ENCODE measurements around the gene QPRT. TPM values are rescaled to one million over a fixed set of nuclear protein-coding genes. Genes with fewer than 3 reads are reported as not detected.

QPRT gene
- total RNA-seq, 1 experiment from 2014 or later = 138 TPM

DNA sequence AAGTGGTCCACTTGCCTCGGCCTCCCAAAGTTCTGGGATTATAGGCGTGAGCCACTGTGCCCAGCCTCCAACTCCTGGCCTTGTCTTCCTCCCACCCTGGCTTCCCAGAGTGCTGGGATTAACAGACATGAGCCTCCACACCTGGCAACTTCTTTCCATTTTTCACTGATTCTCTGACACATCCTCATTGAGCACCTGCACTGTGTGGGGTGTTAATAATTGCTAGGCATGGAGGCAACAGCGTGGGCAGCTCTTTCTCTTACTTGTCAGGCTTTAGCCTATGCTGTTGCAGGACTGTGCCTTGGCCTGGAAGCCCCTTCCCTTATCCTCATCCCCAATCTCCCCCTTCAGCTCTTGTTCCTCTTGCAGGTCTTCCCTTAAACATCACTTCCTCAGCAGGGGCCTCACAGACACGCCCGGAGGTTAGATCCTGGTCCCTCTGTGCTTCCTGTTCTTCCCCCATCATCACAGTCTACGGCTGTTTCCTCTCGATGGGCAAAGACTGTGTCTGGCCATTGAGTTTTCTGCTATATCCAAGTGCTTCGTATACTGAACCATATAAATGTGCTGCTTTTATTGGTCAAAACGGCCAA, 7.9 kb downstream of the QPRT start (continued):
- TF ChIP-seq, protein P1, sequence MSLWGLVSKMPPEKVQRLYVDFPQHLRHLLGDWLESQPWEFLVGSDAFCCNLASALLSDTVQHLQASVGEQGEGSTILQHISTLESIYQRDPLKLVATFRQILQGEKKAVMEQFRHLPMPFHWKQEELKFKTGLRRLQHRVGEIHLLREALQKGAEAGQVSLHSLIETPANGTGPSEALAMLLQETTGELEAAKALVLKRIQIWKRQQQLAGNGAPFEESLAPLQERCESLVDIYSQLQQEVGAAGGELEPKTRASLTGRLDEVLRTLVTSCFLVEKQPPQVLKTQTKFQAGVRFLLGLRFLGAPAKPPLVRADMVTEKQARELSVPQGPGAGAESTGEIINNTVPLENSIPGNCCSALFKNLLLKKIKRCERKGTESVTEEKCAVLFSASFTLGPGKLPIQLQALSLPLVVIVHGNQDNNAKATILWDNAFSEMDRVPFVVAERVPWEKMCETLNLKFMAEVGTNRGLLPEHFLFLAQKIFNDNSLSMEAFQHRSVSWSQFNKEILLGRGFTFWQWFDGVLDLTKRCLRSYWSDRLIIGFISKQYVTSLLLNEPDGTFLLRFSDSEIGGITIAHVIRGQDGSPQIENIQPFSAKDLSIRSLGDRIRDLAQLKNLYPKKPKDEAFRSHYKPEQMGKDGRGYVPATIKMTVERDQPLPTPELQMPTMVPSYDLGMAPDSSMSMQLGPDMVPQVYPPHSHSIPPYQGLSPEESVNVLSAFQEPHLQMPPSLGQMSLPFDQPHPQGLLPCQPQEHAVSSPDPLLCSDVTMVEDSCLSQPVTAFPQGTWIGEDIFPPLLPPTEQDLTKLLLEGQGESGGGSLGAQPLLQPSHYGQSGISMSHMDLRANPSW (CRISPR knock-in tag; conservative IDR thresholded peaks at IDR 0.05; ENCODE audit: low read depth) = no peak
- no peak for TF ChIP-seq USF2 (CRISPR knock-in tag; IDR thresholded peaks at IDR 0.05)
- TF ChIP-seq, protein P2, sequence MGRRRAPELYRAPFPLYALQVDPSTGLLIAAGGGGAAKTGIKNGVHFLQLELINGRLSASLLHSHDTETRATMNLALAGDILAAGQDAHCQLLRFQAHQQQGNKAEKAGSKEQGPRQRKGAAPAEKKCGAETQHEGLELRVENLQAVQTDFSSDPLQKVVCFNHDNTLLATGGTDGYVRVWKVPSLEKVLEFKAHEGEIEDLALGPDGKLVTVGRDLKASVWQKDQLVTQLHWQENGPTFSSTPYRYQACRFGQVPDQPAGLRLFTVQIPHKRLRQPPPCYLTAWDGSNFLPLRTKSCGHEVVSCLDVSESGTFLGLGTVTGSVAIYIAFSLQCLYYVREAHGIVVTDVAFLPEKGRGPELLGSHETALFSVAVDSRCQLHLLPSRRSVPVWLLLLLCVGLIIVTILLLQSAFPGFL (CRISPR knock-in tag; IDR thresholded peaks at IDR 0.05; ENCODE audit: borderline replicate concordance) = no peak
- no peak for TF ChIP-seq SP1 (CRISPR knock-in tag; conservative IDR thresholded peaks at IDR 0.05)
- TF ChIP-seq ZNF425 (CRISPR knock-in tag; conservative IDR thresholded peaks at IDR 0.05) = no peak

GRCh38 chr16:29687755-29688154, 8.8 kb downstream of the QPRT start:
- H3K4me3 Mint-ChIP-seq = peak overlapping the region; percentile 18
- TF ChIP-seq, protein P3, sequence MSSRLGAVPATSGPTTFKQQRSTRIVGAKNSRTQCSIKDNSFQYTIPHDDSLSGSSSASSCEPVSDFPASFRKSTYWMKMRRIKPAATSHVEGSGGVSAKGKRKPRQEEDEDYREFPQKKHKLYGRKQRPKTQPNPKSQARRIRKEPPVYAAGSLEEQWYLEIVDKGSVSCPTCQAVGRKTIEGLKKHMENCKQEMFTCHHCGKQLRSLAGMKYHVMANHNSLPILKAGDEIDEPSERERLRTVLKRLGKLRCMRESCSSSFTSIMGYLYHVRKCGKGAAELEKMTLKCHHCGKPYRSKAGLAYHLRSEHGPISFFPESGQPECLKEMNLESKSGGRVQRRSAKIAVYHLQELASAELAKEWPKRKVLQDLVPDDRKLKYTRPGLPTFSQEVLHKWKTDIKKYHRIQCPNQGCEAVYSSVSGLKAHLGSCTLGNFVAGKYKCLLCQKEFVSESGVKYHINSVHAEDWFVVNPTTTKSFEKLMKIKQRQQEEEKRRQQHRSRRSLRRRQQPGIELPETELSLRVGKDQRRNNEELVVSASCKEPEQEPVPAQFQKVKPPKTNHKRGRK (CRISPR knock-in tag; IDR thresholded peaks at IDR 0.05; ENCODE audit: borderline replicate concordance) = no peak
- no peak for TF ChIP-seq CREM (CRISPR knock-in tag; IDR thresholded peaks at IDR 0.05)
- TF ChIP-seq MAX (CRISPR knock-in tag; IDR thresholded peaks at IDR 0.05) = no peak
- no peak for TF ChIP-seq FOXP1 (CRISPR knock-in tag; IDR thresholded peaks at IDR 0.05; ENCODE audit: borderline replicate concordance)
- no peak for TF ChIP-seq USF2 (CRISPR knock-in tag; IDR thresholded peaks at IDR 0.05)
- no peak for TF ChIP-seq TEAD4 (CRISPR knock-in tag; IDR thresholded peaks at IDR 0.05)
- no peak for TF ChIP-seq ZNF416 (CRISPR knock-in tag; IDR thresholded peaks at IDR 0.05)
- no peak for TF ChIP-seq KAT7 (CRISPR knock-in tag; IDR thresholded peaks at IDR 0.05; ENCODE audit: borderline replicate concordance)
- no peak for TF ChIP-seq HMGXB4 (CRISPR knock-in tag; IDR thresholded peaks at IDR 0.05)
- no peak for TF ChIP-seq ZMAT4 (CRISPR knock-in tag; IDR thresholded peaks at IDR 0.05)
- TF ChIP-seq, protein P4, sequence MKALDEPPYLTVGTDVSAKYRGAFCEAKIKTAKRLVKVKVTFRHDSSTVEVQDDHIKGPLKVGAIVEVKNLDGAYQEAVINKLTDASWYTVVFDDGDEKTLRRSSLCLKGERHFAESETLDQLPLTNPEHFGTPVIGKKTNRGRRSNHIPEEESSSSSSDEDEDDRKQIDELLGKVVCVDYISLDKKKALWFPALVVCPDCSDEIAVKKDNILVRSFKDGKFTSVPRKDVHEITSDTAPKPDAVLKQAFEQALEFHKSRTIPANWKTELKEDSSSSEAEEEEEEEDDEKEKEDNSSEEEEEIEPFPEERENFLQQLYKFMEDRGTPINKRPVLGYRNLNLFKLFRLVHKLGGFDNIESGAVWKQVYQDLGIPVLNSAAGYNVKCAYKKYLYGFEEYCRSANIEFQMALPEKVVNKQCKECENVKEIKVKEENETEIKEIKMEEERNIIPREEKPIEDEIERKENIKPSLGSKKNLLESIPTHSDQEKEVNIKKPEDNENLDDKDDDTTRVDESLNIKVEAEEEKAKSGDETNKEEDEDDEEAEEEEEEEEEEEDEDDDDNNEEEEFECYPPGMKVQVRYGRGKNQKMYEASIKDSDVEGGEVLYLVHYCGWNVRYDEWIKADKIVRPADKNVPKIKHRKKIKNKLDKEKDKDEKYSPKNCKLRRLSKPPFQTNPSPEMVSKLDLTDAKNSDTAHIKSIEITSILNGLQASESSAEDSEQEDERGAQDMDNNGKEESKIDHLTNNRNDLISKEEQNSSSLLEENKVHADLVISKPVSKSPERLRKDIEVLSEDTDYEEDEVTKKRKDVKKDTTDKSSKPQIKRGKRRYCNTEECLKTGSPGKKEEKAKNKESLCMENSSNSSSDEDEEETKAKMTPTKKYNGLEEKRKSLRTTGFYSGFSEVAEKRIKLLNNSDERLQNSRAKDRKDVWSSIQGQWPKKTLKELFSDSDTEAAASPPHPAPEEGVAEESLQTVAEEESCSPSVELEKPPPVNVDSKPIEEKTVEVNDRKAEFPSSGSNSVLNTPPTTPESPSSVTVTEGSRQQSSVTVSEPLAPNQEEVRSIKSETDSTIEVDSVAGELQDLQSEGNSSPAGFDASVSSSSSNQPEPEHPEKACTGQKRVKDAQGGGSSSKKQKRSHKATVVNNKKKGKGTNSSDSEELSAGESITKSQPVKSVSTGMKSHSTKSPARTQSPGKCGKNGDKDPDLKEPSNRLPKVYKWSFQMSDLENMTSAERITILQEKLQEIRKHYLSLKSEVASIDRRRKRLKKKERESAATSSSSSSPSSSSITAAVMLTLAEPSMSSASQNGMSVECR (CRISPR knock-in tag; IDR thresholded peaks at IDR 0.05; ENCODE audit: borderline replicate concordance) = no peak

More at GRCh38 chr16:29687755-29688154, 8.8 kb downstream of the QPRT start:
- ChIA-PET POLR2A (interaction anchor here (1.8 kb wide), 1 partner anchor 11 kb away, joined by 5 read pairs; no protein-coding TSS in a partner anchor), CTCF (interaction anchor here (1.1 to 5.6 kb wide), 3 partner anchors 12 to 161 kb away, joined by 3 to 73 read pairs (median 4); no protein-coding TSS in a partner anchor)
- Mint-ChIP-seq H3K27ac (peak overlapping the region; percentile 68; the same call in 1 of the 2 replicates), H3K27me3 (ENCODE audit: low read depth) (no peaks in the 10 kb centered on the region), H3K36me3 (peaks cover 52% of the 10 kb centered on the region), H3K4me1 (peaks cover 30% of the 10 kb centered on the region), H3K9me3 (peaks cover 9% of the 10 kb centered on the region)
- ATAC-seq (no peak), DNase-seq (ENCODE audit: low spot score) (no peak)
